ENCODE measurements around the gene ZMAT5.

The ZMAT5 gene

DNA sequence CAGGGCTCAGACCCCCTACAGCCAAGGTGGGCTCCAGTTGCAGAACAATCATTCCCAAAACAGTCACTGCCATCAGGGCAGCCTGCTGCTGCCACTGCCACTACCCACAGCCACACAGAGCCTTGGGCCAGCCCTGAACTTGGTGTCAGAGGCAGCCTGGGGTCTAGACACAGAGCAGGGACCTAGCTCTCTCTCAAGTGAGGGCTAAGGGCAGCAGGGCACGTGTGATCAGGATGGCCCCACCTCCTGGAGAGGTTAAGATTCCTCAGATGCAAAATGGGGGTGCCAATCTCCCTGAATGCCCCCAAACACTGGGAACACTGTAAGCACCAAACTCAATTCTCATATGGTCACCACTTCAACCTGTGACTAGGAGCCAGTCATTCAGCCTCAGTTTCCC lies 31.4 kb downstream of the ZMAT5 start:
- TF ChIP-seq, protein P1, sequence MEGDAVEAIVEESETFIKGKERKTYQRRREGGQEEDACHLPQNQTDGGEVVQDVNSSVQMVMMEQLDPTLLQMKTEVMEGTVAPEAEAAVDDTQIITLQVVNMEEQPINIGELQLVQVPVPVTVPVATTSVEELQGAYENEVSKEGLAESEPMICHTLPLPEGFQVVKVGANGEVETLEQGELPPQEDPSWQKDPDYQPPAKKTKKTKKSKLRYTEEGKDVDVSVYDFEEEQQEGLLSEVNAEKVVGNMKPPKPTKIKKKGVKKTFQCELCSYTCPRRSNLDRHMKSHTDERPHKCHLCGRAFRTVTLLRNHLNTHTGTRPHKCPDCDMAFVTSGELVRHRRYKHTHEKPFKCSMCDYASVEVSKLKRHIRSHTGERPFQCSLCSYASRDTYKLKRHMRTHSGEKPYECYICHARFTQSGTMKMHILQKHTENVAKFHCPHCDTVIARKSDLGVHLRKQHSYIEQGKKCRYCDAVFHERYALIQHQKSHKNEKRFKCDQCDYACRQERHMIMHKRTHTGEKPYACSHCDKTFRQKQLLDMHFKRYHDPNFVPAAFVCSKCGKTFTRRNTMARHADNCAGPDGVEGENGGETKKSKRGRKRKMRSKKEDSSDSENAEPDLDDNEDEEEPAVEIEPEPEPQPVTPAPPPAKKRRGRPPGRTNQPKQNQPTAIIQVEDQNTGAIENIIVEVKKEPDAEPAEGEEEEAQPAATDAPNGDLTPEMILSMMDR (IDR thresholded peaks at IDR 0.05; ENCODE audit: low read depth, low read length) = no peak

DNA sequence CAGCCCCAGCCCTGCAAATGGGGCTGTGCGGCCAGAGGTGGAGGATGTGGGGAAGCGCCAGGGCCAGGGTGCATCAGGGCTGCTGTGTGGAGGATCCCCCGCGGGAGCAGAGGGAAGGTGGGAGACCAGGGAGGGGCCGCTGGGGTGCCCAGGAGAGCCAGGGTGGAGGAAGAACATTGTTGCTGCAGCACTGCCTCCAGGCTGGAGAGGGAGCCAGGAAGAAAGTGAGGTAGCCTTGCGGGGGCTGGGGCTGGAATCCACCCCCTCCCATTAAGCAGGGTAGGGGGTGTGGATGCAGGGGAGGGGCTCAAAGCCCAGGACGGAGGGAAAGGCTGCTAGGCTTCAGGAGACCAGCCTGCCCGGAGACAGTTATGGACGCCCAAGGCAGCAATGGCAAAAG lies 32.0 kb downstream of the ZMAT5 start:
- DNase-seq (ENCODE audit: extremely low read depth, low read depth) = no peak
- TF ChIP-seq, protein P1 (IDR thresholded peaks at IDR 0.05; ENCODE audit: low read depth, low read length) = no peak

More for the DNA sequence above, 31.4 kb downstream of the ZMAT5 start:
- DNase-seq (ENCODE audit: extremely low read depth, low read depth) = no peak

DNA sequence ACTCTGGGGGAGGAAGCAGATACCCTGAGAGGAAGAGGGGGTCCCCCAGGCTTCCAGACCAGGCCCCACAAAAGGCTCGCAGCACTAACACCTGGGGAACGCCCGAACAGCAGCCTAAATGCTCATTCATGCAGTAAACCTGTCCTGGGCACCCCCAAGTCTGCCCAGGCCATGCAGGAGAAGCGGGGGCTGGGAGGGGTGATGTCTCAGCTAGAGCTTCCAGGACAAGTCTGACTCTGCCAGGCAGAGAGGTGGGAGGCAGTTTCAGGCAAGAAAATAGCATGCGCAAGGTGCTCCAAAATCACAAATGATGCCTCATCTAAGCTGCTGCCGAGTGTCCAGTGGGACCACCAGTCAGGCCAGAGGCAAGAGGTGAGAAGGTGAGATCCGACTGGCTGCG lies 32.4 kb downstream of the ZMAT5 start:
- TF ChIP-seq, protein P1 (IDR thresholded peaks at IDR 0.05; ENCODE audit: low read depth, low read length) = no peak
- DNase-seq (ENCODE audit: extremely low read depth, low read depth) = no peak

DNA sequence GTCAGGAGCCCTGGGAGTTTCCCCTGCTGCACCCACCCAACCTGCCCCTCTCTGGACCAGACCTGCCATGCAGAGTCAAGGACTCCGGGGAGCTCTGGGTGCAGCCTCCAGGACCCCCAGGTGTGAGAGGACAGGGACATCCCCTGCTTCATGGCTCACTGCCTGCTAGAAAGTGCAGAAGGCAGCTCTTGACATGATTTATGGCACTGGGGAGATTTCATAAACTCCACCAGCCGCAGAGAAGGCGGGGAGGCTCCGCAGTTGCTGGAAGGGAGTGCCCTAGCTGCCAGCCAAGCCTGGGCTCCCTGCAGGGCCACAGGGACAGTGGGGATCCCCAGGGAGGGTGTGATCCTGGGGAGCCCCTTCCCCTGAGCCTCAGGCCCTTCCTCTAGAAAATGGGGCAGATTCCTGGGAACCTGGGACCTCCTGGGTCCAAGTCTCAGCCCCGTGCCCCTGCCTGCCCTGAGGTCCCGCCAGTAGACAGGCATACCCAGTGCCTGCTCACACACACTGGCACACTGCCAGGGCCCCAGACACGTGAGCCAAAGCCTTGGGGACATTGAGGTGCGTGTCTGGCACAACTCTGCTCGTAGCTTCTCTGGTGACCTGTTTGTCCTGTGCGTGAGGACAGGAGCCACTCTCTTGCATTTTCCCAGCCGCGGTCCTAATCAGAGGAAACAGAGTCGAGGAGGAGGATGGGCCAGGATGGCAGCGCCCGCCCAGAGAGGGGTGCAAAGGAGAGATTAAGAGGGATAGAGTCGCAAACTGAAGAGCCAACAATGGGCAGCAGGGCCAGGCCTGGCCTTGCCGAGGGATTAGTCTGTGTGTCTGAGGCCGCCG lies 33.2 kb downstream of the ZMAT5 start:
- no peak for DNase-seq (ENCODE audit: extremely low read depth, low read depth)
- TF ChIP-seq, protein P1 (IDR thresholded peaks at IDR 0.05; ENCODE audit: low read depth, low read length) = no peak

DNA sequence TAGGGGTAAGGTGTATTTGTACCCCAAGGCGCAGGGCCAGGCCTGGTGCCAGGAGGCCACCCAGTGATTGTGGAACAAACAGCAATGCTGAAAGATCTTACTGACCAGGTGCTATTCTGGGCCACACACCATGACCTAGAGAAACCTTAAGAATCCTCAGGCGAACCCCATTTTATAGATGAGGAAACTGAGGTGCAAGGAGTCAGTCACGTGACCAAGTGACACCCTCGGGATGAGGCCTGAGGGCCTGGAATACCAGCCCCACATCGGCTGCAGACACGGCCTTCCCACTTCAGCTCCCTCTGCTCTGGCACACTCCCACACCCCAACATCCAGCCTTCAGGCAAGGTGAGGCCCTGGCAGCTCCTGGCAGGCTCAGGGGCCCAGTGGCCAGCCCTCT lies 33.9 kb downstream of the ZMAT5 start:
- TF ChIP-seq, protein P1 (IDR thresholded peaks at IDR 0.05; ENCODE audit: low read depth, low read length) = no peak
- DNase-seq (ENCODE audit: extremely low read depth, low read depth) = no peak

DNA sequence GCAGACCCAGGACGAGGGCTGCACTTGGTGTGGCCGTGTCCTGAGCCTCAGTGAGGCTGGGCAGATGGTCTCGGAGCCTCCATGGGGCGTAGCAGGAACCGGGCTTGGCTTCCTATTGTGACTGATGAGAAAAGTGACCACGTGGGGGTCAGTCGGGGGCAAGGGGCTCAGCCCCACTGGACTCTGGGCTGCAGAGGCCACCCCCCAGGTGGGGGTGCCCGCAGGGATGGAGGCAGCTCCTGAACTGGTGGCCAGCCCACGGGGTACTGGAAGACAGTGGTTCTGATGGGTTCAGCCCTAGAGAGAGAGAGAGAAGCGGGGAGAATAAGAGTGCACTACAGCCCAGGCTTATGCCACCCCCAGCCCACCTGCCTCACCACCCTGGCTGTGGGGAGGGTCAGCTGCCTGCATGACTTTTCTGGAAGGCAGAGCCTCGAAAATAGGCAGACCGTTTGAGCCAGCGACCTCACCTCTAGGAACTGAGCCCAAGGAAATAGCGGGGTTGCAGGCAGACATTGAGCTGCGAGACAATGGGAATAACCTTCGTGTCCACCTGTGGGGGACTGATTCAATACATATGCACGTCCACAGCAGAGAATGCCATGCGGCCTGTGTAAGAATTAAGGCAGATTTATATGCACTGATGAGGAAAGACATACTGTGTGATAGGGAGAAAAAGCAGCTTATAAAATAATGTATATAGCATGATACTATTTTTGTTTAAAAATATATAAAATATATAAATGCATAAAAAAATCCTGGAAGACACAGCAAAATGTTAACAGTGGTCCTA lies 35.6 kb downstream of the ZMAT5 start:
- TF ChIP-seq, protein P1 (IDR thresholded peaks at IDR 0.05; ENCODE audit: low read depth, low read length) = no peak
- DNase-seq (ENCODE audit: extremely low read depth, low read depth) = no peak

DNA sequence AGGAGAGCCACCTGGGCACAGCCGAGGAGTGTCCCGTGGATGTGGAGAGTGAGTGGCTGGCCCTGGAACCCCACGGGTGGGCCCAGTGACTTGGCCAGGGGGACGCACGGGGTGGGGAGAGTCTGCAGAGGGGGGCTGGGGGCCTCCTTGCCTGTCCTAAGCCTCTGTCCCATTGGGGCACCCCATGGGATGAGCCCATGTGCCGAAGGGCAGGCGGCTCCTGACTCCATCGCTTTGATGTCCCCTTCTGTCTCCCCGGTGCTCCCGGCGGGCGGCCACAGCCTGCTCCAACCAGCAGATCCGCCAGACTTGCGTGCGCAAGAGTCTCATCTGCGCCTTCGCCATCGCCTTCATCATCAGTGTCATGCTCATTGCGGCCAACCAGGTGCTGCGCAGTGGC lies 37.6 kb downstream of the ZMAT5 start:
- TF ChIP-seq, protein P1 (IDR thresholded peaks at IDR 0.05; ENCODE audit: low read depth, low read length) = no peak
- DNase-seq (ENCODE audit: extremely low read depth, low read depth) = no peak

All from AG09319 (cell line).